Mucosa of stomach (tissue), 1 donor: ENCODE data around the gene PPP3CB.

Experiments used
- H3K27me3 ChIP-seq: one replicate; pipeline ENCODE4 v1.7.0; 2013; ENCODE audit warnings: mild to moderate bottlenecking, low read length; ENCODE audit not compliant: control insufficient read depth, insufficient read depth
- H3K36me3 ChIP-seq: one replicate; pipeline ENCODE4 v1.7.0; 2013; ENCODE audit warnings: low read length; ENCODE audit not compliant: control insufficient read depth, insufficient read depth
- H3K4me1 ChIP-seq: one replicate; pipeline ENCODE4 v1.7.0; 2013; ENCODE audit warnings: mild to moderate bottlenecking, low read length; ENCODE audit not compliant: control insufficient read depth, insufficient read depth
- H3K4me3 ChIP-seq: one replicate; pipeline ENCODE4 v1.7.0; 2013; ENCODE audit warnings: low read length
- H3K9ac ChIP-seq: one replicate; pipeline ENCODE4 v1.7.0; 2013; ENCODE audit warnings: mild to moderate bottlenecking, low read length, moderate library complexity
- H3K9me3 ChIP-seq: one replicate; pipeline ENCODE4 v1.7.0; 2013; ENCODE audit warnings: mild to moderate bottlenecking, low read length, moderate library complexity; ENCODE audit not compliant: control insufficient read depth
- donor health status: Pancreatic carcinoma.

PPP3CB gene

DNA sequence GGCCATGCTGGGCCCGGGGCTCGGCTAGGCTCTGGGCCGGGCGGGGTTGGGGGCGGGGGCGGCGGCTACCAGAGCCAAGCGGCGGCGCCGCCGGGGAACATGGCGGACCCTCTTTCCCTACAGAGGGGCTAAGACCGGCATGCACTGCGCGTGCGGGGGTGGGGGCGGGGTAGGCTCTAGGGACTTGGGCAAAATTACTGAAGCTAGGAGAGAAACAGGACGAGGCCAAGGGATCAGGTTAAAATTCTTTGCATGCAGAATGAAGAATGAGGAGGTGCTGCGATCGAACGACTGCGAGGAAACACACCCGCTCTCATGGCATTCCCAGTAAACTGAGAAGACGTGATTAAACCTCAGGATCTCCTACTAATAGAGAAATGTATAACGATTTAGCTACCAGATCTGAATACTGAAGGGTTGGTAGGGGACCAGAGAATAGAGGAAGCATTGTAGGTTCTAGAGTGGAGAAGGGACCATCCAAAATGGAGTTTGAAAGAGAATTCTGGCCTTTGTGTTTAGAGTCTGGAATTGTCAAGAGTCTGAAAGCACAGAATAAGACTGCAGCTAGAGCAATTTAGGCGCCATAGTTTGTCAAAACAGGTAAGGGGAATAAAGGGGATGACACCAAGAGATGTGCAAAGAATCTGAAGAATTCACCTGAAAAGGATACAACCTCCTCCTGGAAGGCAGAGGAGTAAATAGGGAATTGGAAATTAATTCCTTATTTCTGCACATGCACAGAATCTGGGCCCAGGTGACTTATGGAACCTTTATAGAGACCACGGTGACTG, at the start of gene PPP3CB:
TSS of gene PPP3CB (minus strand) at position 141 of the 791 bp plus-strand sequence. CDS start at position 6, 135 bp downstream.
- Histone ChIP-seq H3K4me3 (peak within 1 kb of the TSS; percentile 97), H3K9ac (peak within 1 kb of the TSS; percentile 96), H3K4me1 (peaks cover 14% of the 10 kb centered on the region), H3K27me3 (no peaks in the 10 kb centered on the region), H3K9me3 (no peaks in the 10 kb centered on the region), H3K36me3 (peaks cover 8% of the 10 kb centered on the region)

DNA sequence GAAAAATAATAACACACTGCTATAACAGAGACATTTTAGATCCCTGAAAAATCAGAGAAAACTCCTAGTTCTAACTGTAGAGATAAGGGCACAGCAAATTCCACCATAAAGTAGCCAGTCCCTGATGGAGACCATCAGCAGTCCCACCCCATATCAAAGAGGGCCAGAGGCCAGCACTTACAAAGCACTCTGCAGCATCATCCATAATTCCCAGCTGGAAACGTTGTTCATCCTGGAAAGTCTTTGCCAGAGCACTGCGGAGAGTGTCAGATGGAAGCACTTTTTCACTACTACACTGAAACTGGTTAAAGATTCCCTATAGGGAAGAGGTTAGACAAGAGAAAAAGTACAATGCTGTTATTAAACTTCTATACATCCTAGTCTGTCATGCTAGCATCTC, 49.5 kb upstream of the PPP3CB start:
- Histone ChIP-seq H3K36me3 (peaks cover 8% of the 10 kb centered on the region), H3K4me3 (no peak overlapping the region), H3K27me3 (no peaks in the 10 kb centered on the region), H3K4me1 (no peaks in the 10 kb centered on the region), H3K9ac (no peak overlapping the region), H3K9me3 (no peaks in the 10 kb centered on the region)

DNA sequence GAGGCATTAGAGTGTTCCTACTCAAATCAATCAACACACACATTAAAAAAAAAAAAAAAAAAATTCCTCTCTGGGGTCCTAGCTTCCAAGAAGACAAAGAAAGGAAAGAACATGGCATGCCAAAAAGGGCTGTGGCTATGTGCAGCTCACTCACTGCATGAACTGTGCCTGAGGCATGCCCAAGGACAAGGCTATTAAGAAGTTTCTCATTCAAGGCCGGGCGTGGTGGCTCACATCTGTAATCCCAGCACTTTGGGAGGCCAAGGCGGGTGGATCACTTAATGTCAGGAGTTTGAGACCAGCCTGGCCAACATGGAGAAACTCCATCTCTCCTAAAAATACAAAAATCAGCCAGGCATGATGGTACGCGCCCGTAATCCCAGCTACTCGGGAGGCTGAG, 41.9 kb upstream of the PPP3CB start:
- Histone ChIP-seq H3K36me3 (peaks cover 8% of the 10 kb centered on the region), H3K4me3 (no peak overlapping the region), H3K9ac (no peak overlapping the region)

DNA sequence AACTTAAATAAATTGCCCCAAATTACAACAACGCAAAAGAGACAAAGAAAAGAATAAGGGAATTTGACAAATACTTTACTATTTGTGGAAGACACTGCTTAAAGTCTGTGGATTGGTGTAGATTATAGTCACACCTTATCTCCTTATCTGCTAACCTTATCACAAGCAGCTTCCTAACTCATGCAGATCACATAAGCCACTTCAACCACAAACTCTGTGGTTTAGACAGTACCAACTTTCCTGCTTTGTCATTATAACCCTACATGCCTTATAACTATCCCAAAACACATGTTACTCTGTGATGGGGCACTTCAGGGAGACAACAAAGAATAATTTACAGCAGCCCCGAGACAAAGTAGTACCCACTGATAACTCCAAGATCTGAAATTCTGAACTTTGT, 41.5 kb upstream of the PPP3CB start:
- H3K4me1 ChIP-seq, result peaks cover 28% of the 10 kb centered on the region
- peaks cover 8% of the 10 kb centered on the region for H3K36me3 ChIP-seq
- no peak overlapping the region for H3K4me3 ChIP-seq
- no peaks in the 10 kb centered on the region for H3K27me3 ChIP-seq
- H3K9ac ChIP-seq, result no peak overlapping the region
- no peaks in the 10 kb centered on the region for H3K9me3 ChIP-seq

More for the DNA sequence above, 41.9 kb upstream of the PPP3CB start:
- H3K4me1 ChIP-seq, result peaks cover 28% of the 10 kb centered on the region
- no peaks in the 10 kb centered on the region for H3K9me3 ChIP-seq
- H3K27me3 ChIP-seq, result no peaks in the 10 kb centered on the region

DNA sequence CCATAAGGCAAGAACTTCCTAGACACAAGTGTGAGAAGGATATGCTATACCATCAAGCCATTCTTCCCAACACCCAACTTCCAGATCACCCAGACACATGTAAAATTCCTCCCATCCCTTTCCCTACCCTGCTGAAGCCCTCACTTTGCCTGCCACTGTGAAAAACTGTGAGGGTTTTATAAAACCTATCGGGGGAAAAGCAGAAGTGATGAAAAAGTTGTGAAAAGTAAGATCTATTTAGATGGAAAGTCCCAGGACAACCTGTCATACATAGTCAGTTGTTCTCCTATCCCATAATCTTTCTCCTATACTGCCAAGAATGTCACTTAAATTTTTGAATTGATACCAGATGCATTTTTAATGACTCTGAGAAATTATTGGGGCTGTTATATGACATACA, 39.0 kb upstream of the PPP3CB start:
- Histone ChIP-seq H3K9ac (no peak overlapping the region), H3K4me3 (no peak overlapping the region), H3K27me3 (no peaks in the 10 kb centered on the region), H3K36me3 (no peaks in the 10 kb centered on the region), H3K4me1 (peaks cover 36% of the 10 kb centered on the region), H3K9me3 (no peaks in the 10 kb centered on the region)

DNA sequence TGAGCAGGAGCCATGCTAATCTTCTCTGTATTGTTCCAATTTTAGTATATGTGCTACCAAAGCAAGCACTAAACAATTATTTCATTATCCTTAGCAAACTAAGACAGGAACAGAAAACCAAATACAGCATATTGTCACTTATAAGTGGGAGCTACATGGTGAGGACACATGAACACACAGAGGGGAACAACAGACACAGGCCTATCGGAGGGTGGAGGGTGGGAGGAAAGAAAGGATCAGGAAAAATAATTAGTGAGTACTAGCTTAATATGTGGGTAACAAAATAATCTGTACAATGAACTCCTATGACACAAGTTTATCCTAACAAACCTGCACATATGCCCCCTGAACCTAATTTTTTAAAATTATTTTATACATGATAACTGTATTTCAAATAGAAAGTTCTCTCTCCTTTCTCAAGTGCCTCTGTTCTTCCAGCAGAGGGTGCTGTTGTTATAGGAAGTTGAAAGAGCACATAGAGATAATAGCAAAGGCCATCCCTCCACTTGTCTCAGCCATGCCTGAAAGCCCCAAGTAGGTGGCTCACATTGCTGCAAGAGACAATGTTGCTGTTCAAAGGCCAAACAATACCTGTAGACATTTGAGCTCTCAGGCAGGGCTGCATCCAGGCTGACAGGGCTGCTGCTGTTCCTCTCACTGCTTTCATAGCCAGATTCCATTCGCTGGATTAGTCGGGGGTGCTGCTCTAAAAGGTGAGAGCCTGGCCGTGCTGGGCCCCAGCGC, 33.4 kb upstream of the PPP3CB start:
- H3K27me3 ChIP-seq, result no peaks in the 10 kb centered on the region
- H3K36me3 ChIP-seq, result peaks cover 5% of the 10 kb centered on the region
- H3K4me3 ChIP-seq, result no peak overlapping the region
- no peak overlapping the region for H3K9ac ChIP-seq
- peaks cover 21% of the 10 kb centered on the region for H3K4me1 ChIP-seq
- no peaks in the 10 kb centered on the region for H3K9me3 ChIP-seq

DNA sequence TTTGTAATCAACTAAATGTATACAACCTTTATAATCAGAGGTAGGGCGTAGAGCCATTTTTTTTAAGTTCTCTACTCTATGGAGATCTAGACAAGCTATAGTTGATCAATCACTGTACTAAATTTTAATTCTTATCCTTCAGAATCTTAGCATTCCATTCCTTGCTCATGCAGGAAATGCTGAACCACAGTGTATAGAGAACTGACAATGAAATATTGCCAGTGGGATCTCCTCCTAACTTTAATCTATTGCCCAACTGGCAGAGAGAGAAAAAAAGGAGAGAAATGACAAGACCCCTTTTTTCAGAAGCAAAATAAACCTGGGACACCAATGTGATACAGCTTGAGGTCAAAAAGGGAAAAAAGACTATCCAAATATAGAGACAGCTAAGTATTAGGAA, 26.4 kb upstream of the PPP3CB start:
- H3K9me3 ChIP-seq, result no peaks in the 10 kb centered on the region
- no peak overlapping the region for H3K4me3 ChIP-seq
- H3K4me1 ChIP-seq, result no peaks in the 10 kb centered on the region
- H3K27me3 ChIP-seq, result no peaks in the 10 kb centered on the region
- H3K36me3 ChIP-seq, result peaks cover 9% of the 10 kb centered on the region
- no peak overlapping the region for H3K9ac ChIP-seq

DNA sequence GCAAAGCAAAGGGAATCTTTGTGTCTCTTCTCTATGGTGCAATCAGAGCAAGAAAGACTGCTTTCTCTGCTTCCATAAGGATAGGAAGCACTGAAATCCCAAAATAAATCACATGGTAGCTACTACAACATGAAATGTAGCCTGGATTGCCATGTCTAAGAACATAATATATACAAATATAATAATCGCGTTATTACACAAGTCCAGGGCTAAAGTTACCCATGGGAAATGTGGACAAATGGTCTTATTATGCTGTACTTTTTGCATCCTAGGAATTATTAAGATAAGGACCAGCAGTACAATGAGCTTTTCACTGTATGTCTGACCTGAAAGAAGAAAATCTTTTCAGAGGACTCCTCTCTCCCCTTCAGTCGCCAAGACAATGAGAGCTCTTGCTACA, 23.5 kb upstream of the PPP3CB start:
- H3K27me3 ChIP-seq, result no peaks in the 10 kb centered on the region
- H3K36me3 ChIP-seq, result peaks cover 19% of the 10 kb centered on the region
- H3K4me1 ChIP-seq, result no peaks in the 10 kb centered on the region
- H3K9me3 ChIP-seq, result no peaks in the 10 kb centered on the region
- no peak overlapping the region for H3K9ac ChIP-seq
- H3K4me3 ChIP-seq, result no peak overlapping the region

DNA sequence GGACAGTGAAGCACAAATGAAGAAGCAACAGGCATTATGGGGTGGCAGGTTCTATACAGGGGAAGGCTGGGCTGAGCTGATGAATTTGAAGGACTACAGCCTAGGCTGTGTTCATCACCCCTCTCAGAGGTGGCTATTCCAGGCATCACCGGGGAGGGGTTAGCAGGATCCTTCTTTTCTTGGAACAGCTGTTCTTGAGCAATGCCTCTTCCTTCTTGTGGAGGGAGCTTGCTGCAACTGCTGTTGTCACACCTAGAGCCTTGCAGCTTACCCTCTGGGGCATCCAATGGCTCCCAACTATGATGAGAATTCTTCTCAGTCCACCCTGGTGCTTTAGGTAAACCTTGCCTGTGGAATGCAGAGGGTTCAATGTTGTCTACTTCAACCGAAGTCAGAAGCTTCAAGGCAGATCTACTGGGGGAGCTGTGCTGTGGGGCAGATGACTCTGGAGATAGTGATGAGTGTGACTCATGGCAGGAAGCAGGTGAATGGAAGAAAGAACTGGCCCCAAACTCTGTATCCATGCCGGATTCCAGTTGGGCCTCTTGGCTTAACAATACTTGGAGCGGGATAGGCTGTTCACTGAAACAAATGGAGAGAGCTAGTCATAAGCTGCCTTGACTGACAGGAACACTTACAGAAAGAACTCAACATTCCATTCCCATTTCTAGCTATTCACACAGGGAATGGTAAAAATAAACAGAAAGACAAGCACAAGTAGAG, 21.5 kb upstream of the PPP3CB start:
- no peaks in the 10 kb centered on the region for H3K4me1 ChIP-seq
- H3K36me3 ChIP-seq, result peaks cover 19% of the 10 kb centered on the region
- no peak overlapping the region for H3K9ac ChIP-seq
- H3K9me3 ChIP-seq, result no peaks in the 10 kb centered on the region
- H3K27me3 ChIP-seq, result no peaks in the 10 kb centered on the region
- H3K4me3 ChIP-seq, result no peak overlapping the region

DNA sequence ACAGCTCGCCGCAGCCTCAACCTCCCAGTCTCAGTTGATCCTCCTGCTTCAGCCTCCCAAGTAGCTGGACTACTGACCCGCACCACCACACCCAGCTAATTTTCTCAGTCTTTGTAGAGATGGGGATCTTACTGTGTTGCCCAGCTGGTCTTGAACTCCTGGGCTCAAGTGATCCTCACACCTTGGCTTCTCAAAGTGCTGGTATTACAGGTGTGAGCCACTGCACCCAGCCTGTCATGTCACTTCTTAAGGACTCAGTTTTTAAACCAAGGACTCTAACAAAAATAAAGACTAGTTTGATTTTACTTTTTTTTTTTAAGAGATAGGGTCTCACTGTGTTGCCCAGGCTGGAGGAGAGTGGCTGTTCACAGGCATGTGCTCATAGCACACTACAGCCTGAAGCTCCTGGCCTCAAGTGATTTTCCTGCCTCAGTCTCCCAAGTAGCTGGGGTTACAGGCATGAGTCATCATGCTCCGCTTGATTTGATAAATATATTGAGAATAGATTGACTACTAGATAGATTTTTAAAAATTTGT, 16.5 kb upstream of the PPP3CB start:
- Histone ChIP-seq H3K36me3 (peaks cover 15% of the 10 kb centered on the region), H3K9me3 (no peaks in the 10 kb centered on the region), H3K27me3 (no peaks in the 10 kb centered on the region), H3K4me3 (no peak overlapping the region), H3K4me1 (no peaks in the 10 kb centered on the region), H3K9ac (no peak overlapping the region)

DNA sequence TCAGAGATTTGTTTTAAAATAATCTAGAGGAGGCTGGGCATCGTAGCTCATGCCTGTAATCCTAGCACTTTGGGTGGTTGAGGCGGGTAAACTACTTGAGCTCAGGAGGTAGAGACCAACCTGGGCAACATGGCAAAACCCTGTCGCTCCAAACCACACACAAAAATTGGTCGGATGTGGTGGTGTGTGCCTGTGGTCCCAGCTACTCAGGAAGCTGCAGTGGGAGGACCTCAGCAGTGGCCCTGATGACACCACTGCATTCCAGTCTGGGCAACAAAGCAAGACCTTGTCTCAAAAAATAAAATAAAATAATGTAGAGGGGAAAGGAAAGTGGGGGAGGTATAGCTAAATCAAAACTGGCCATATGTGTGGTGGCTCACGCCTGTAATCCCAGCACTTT, 13.9 kb upstream of the PPP3CB start:
- Histone ChIP-seq H3K4me1 (no peaks in the 10 kb centered on the region), H3K36me3 (peaks cover 3% of the 10 kb centered on the region)

DNA sequence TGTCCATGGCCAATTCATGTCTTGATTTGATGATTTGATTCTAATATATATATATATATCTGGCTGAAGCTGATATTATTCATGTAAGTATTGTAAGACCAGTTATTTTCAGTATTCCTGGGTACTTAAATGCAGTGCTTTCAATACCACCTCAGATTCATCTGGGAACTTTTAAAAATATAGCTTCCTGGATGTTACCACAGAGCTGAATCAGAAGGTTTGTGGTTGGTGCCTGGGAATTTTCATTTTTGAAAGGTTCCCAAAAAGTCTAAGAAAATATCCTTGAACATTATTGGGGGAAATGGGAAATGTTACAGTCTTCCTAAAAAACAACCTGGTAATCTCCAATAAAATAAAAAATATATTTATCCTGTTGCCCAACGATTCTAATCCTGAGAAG, 10.7 kb upstream of the PPP3CB start:
- H3K36me3 ChIP-seq, result peaks cover 13% of the 10 kb centered on the region
- no peak overlapping the region for H3K4me3 ChIP-seq
- no peak overlapping the region for H3K9ac ChIP-seq
- H3K27me3 ChIP-seq, result no peaks in the 10 kb centered on the region
- no peaks in the 10 kb centered on the region for H3K4me1 ChIP-seq
- no peaks in the 10 kb centered on the region for H3K9me3 ChIP-seq

More for the DNA sequence above, 13.9 kb upstream of the PPP3CB start:
- no peaks in the 10 kb centered on the region for H3K27me3 ChIP-seq
- H3K9ac ChIP-seq, result no peak overlapping the region
- no peak overlapping the region for H3K4me3 ChIP-seq
- no peaks in the 10 kb centered on the region for H3K9me3 ChIP-seq
